HEK293 (cell line): ENCODE data around the gene RPS15A.

Source experiments
- CTCF ChIA-PET: fragments of 350-600 bp; formaldehyde crosslinking; extraction: SDS; loops from one replicate; lab custom pipeline; 2021; ENCODE audit warnings: antibody characterized with exemption; lab: Yijun Ruan, JAX
- POLR2A ChIA-PET: fragments of 300-600 bp; formaldehyde crosslinking; extraction: SDS; loops from one replicate; lab custom pipeline; 2020; ENCODE audit warnings: antibody characterized with exemption, inconsistent platforms; lab: Yijun Ruan, JAX
- H3K27ac ChIP-seq: fragments of 200-500 bp; sonication (Bioruptor generic); 2 replicates; pipeline ENCODE4 v1.5.1; 2014; ENCODE audit warnings: low read depth, low read length, control low read depth, inconsistent platforms; ENCODE audit errors: extremely low read depth
- H3K36me3 ChIP-seq, 2 experiments: fragments of 200-500 bp in 1 of 2; sonication (Bioruptor generic) in 1 of 2; 1 replicate in 1 of 2; 2 replicates in 1 of 2; pipeline ENCODE4 v1.5.1; 2014 to 2017; ENCODE audit warnings: inconsistent platforms in 2 of 2, low read length in 2 of 2; ENCODE audit not compliant: control insufficient read depth in 2 of 2, insufficient read depth in 1 of 2
- H3K4me1 ChIP-seq: fragments of 200-500 bp; sonication (Bioruptor generic); 2 replicates; pipeline ENCODE4 v1.5.1; 2014; ENCODE audit warnings: mild to moderate bottlenecking, low read length, inconsistent platforms; ENCODE audit not compliant: control insufficient read depth, insufficient read depth
- H3K4me3 ChIP-seq: 2 replicates; pipeline ENCODE4 v1.5.1; 2011; ENCODE audit warnings: low read depth, mild to moderate bottlenecking, control low read depth, low read length, moderate library complexity
- H3K9me3 ChIP-seq: fragments of 200-500 bp; sonication (Bioruptor generic); 2 replicates; pipeline ENCODE4 v1.5.1; 2014; ENCODE audit warnings: low read depth, low read length, inconsistent platforms; ENCODE audit not compliant: control insufficient read depth, insufficient read depth
- GLI2 ChIP-seq: fragments of 450-650 bp; formaldehyde crosslinking; IDR thresholded peaks from 2 replicates; pipeline ENCODE4; 2017; ENCODE audit warnings: missing biosample characterization, missing genetic modification characterization, low read depth, borderline replicate concordance
- HOXA7 ChIP-seq: sonication (generic); formaldehyde crosslinking; IDR thresholded peaks from 2 replicates; pipeline ENCODE4 v1.8.1; 2022; ENCODE audit warnings: missing genetic modification reagents, borderline replicate concordance
- KLF1 ChIP-seq: fragments of 450-650 bp; formaldehyde crosslinking; IDR thresholded peaks from 2 replicates; pipeline ENCODE4 v1.5.1; 2016; ENCODE audit warnings: missing biosample characterization, missing genetic modification characterization
- SCRT2 ChIP-seq: fragments of 450-650 bp; formaldehyde crosslinking; IDR thresholded peaks from 2 replicates; pipeline ENCODE4 v1.5.1; 2016; ENCODE audit warnings: missing biosample characterization, missing genetic modification characterization
- SETDB1 ChIP-seq: IDR thresholded peaks from one replicate; pipeline ENCODE4 v1.6.1; 2017; ENCODE audit warnings: mild to moderate bottlenecking, low read length, moderate library complexity, mixed read lengths; ENCODE audit not compliant: insufficient read length
- TRIM28 ChIP-seq: IDR thresholded peaks from 2 replicates; pipeline ENCODE4 v1.6.1; 2011; ENCODE audit warnings: low read length, control low read depth, borderline replicate concordance
- TSHZ1 ChIP-seq: fragments of 450-650 bp; formaldehyde crosslinking; IDR thresholded peaks from 2 replicates; pipeline ENCODE4 v1.5.1; 2016; ENCODE audit warnings: missing biosample characterization, missing genetic modification characterization, borderline replicate concordance
- ZBTB1 ChIP-seq: fragments of 450-650 bp; formaldehyde crosslinking; IDR thresholded peaks from 2 replicates; pipeline ENCODE4 v1.5.1; 2016; ENCODE audit warnings: missing biosample characterization, missing genetic modification characterization
- ZBTB20 ChIP-seq: fragments of 450-650 bp; formaldehyde crosslinking; IDR thresholded peaks from 2 replicates; pipeline ENCODE4 v1.5.1; 2016; ENCODE audit warnings: missing biosample characterization, missing genetic modification characterization
- ZBTB21 ChIP-seq: fragments of 450-650 bp; formaldehyde crosslinking; IDR thresholded peaks from 2 replicates; pipeline ENCODE4 v1.5.1; 2017; ENCODE audit warnings: missing biosample characterization, missing genetic modification characterization
- ZBTB48 ChIP-seq: fragments of 450-650 bp; formaldehyde crosslinking; IDR thresholded peaks from 2 replicates; pipeline ENCODE4 v1.5.1; 2016; ENCODE audit warnings: missing biosample characterization, missing genetic modification characterization
- ZBTB7A ChIP-seq: fragments of 450-650 bp; formaldehyde crosslinking; IDR thresholded peaks from 2 replicates; pipeline ENCODE4 v1.5.1; 2016; ENCODE audit warnings: low read depth, missing biosample characterization, missing genetic modification characterization
- ZFP69B ChIP-seq: fragments of 450-650 bp; formaldehyde crosslinking; IDR thresholded peaks from 2 replicates; pipeline ENCODE4 v1.5.1; 2016; ENCODE audit warnings: missing biosample characterization, missing genetic modification characterization
- ZNF148 ChIP-seq: fragments of 450-650 bp; formaldehyde crosslinking; IDR thresholded peaks from 2 replicates; pipeline ENCODE4 v1.5.0; 2017; ENCODE audit warnings: missing biosample characterization, missing genetic modification characterization, borderline replicate concordance
- ZNF174 ChIP-seq: fragments of 450-650 bp; formaldehyde crosslinking; IDR thresholded peaks from 2 replicates; pipeline ENCODE4 v1.5.0; 2017; ENCODE audit warnings: missing biosample characterization, mild to moderate bottlenecking, missing genetic modification characterization
- ZNF184 ChIP-seq: fragments of 450-650 bp; IDR thresholded peaks from 2 replicates; pipeline ENCODE4 v1.5.1; 2018; ENCODE audit warnings: missing biosample characterization, mild to moderate bottlenecking, missing genetic modification characterization
- ZNF280D ChIP-seq: fragments of 450-650 bp; formaldehyde crosslinking; IDR thresholded peaks from 2 replicates; pipeline ENCODE4 v1.5.1; 2016; ENCODE audit warnings: missing biosample characterization, missing genetic modification characterization
- ZNF311 ChIP-seq: fragments of 450-650 bp; formaldehyde crosslinking; IDR thresholded peaks from 2 replicates; pipeline ENCODE4 v1.5.1; 2017; ENCODE audit warnings: missing biosample characterization, missing genetic modification characterization, borderline replicate concordance
- ZNF571 ChIP-seq: fragments of 450-650 bp; formaldehyde crosslinking; IDR thresholded peaks from 2 replicates; pipeline ENCODE4 v1.5.0; 2017; ENCODE audit warnings: missing biosample characterization, missing genetic modification characterization
- ZNF626 ChIP-seq: fragments of 450-650 bp; sonication (Bioruptor Pico); formaldehyde crosslinking; IDR thresholded peaks from 2 replicates; pipeline ENCODE4 v1.5.1; 2018; ENCODE audit warnings: missing biosample characterization, missing genetic modification characterization, inconsistent platforms
- ZSCAN23 ChIP-seq: fragments of 450-650 bp; formaldehyde crosslinking; IDR thresholded peaks from 2 replicates; pipeline ENCODE4 v1.5.1; 2016; ENCODE audit warnings: missing biosample characterization, missing genetic modification characterization
- ZSCAN4 ChIP-seq: fragments of 450-650 bp; formaldehyde crosslinking; IDR thresholded peaks from 2 replicates; pipeline ENCODE4 v1.5.1; 2017; ENCODE audit warnings: missing biosample characterization, missing genetic modification characterization

RPS15A gene

GRCh38 chr16:18796377-18796776, 6.2 kb upstream of the RPS15A start:
- no peak overlapping the region for H3K27ac ChIP-seq
- TF ChIP-seq SCRT2 (no peak), ZBTB21 (tag by site-specific recombination) (no peak), ZBTB1 (no peak), SETDB1 (no peak), ZNF571 (tag by site-specific recombination) (no peak), ZBTB48 (no peak), ZSCAN4 (tag by site-specific recombination) (no peak), ZNF148 (tag by site-specific recombination) (no peak), ZFP69B (tag by site-specific recombination) (no peak), ZSCAN23 (tag by site-specific recombination) (no peak), GLI2 (tag by site-specific recombination) (no peak)
- H3K36me3 ChIP-seq, result peaks cover 42 to 74% of the 10 kb centered on the region in 2 experiments
- CTCF ChIA-PET, result no interaction called here
- no peaks in the 10 kb centered on the region for H3K9me3 ChIP-seq
- peaks cover 7% of the 10 kb centered on the region; the same call in 1 of the 2 replicates for H3K4me1 ChIP-seq
- POLR2A ChIA-PET, result no interaction called here
- no peak overlapping the region for H3K4me3 ChIP-seq

GRCh38 chr16:18792836-18793433, 2.8 kb upstream of the RPS15A start:
- no peaks in the 10 kb centered on the region for H3K4me1 ChIP-seq
- no peaks in the 10 kb centered on the region for H3K9me3 ChIP-seq
- no peak overlapping the region for H3K27ac ChIP-seq
- CTCF ChIA-PET, result no interaction called here
- TF ChIP-seq ZNF626 (tag by site-specific recombination) (no peak), ZBTB7A (tag by site-specific recombination) (no peak)
- H3K4me3 ChIP-seq, result no peak overlapping the region
- POLR2A ChIA-PET, result interaction anchor here (10.4 kb wide), 1 partner anchor 9 kb away, joined by 329 read pairs; the partner anchor contains the start of gene ARL6IP1
- H3K36me3 ChIP-seq, result peaks cover 44 to 78% of the 10 kb centered on the region in 2 experiments

- Histone ChIP-seq H3K9me3 (no peaks in the 10 kb centered on the region), H3K27ac (peak overlapping the region; percentile 99), H3K4me1 (peaks cover 4% of the 10 kb centered on the region; the same call in 1 of the 2 replicates), H3K36me3 (peaks cover 46 to 79% of the 10 kb centered on the region in 2 experiments), H3K4me3 (peak overlapping the region; percentile 66)
- ChIA-PET CTCF (interaction anchor here (2.1 kb wide), 1 partner anchor 12 kb away, joined by 8 read pairs; the partner anchor contains the start of gene ARL6IP1), POLR2A (interaction anchor here (1.0 to 10.4 kb wide), 4 partner anchors 13 to 766 kb away, joined by 3 to 329 read pairs (median 4); partner anchors contain the start of genes ARL6IP1 and VPS35L)
- no peak for TF ChIP-seq ZBTB20
- TF ChIP-seq KLF1 (tag by site-specific recombination), result no peak
- no peak for TF ChIP-seq ZNF311 (tag by site-specific recombination)
- TF ChIP-seq ZNF280D (tag by site-specific recombination), result no peak
- TF ChIP-seq ZNF174 (tag by site-specific recombination), result no peak
- TF ChIP-seq HOXA7 (CRISPR knock-in tag), result no peak
- no peak for TF ChIP-seq TSHZ1
- no peak for TF ChIP-seq ZNF184 (tag by site-specific recombination)
- no peak for TF ChIP-seq TRIM28
Measured at GRCh38 chr16:18789515-18789849, 652 bp downstream of the RPS15A start.
